Psoas muscle (tissue), 8 donors: ENCODE data around the gene OGA. TPM values are rescaled to one million over a fixed set of nuclear protein-coding genes. Genes with fewer than 3 reads are reported as not detected.

ENCODE experiments used
- ATAC-seq, 4 donors: fragments of 200-7000 bp; cut with Tn5 transposase; one replicate each; pipeline ENCODE4 v1.9.1; 2020; ENCODE audit warnings: moderate library complexity in 3 of 4, mild to moderate bottlenecking in 2 of 4
- DNase-seq, 2 donors: peaks; one replicate each; pipeline ENCODE4 v3.0.0-alpha.2; 2020
- H3K27ac ChIP-seq: fragments of 200-600 bp; one replicate; pipeline ENCODE4 v1.8.0; 2022
- H3K27me3 ChIP-seq, 3 donors: fragments of 200-600 bp in 1 of 3; one replicate each; pipeline versions ENCODE4 v1.6.1 to v1.8.0; 2013 to 2022; ENCODE audit warnings: low read length in 2 of 3, mild to moderate bottlenecking in 2 of 3, moderate library complexity in 1 of 3; ENCODE audit not compliant: insufficient read depth in 3 of 3
- H3K36me3 ChIP-seq, 2 donors: fragments of 200-600 bp in 1 of 2; one replicate each; pipeline versions ENCODE4 v1.6.1 to v1.8.0; 2013 to 2022; ENCODE audit warnings: low read depth in 1 of 2, mild to moderate bottlenecking in 1 of 2, moderate library complexity in 1 of 2; ENCODE audit not compliant: insufficient read depth in 1 of 2
- H3K4me1 ChIP-seq: fragments of 200-600 bp; one replicate; pipeline ENCODE4 v1.8.0; 2022
- H3K4me3 ChIP-seq: fragments of 200-600 bp; one replicate; pipeline ENCODE4 v1.8.0; 2022; ENCODE audit warnings: mild to moderate bottlenecking
- H3K9me3 ChIP-seq: fragments of 200-600 bp; one replicate; pipeline ENCODE4 v1.8.0; 2022
- WGBS, 3 donors: extraction: QIAGEN DNeasy Blood & Tissue Kit; methylation state at CpG; one replicate each; pipeline versions ENCODE4 v1.1.6 to v1.1.7; 2013; 5-methylcytosine and 5-hydroxymethylcytosine counted together
- intact Hi-C, 2 donors: fragments of 100-400 bp; cut with DNase I; formaldehyde crosslinking; loops; one replicate each; pipeline versions ENCODE4 v1.11.0 to v1.14.2; 2022
- polyA plus RNA-seq, 3 donors: library from polyadenylated mRNA; stranded (reverse); fragments of 200-250 nt; gene quantifications; one replicate each; pipeline ENCODE4 v1.2.3, GENCODE V29; 2013
- total RNA-seq, 4 donors: library from RNA; stranded (reverse); fragmentation: NEBNext Ultra II Directional in 2 of 4; extraction: Animal tissue kit (Norgen Biotek cat#: 25700) in 2 of 4; gene quantifications; one replicate each; pipeline versions ENCODE4 v1.2.1 to v1.2.4, GENCODE V29; 2021 to 2023
- TF ChIP-seq, protein P1 (sequence below): fragments of 200-600 bp; IDR thresholded peaks from one replicate; pipeline ENCODE4 v1.8.0; 2022; ENCODE audit warnings: antibody characterized with exemption
- donor health status: healthy with polysubstance abuse.
- donor health status: DM: no; HTN: no; CAD: no; lungs with moderate emphysema.
- donor health status: Bipolar disorder and iron deficiency.
- donor health status: healthy.
- donor health status: DM: yes; HTN: yes; CAD: no.
- donor health status: DM: no; HTN: no; CAD: no.
- donor health status: DM: no; HTN: no; CAD: no.
- donor health status: DM: yes; HTN: yes; CAD: no.

OGA gene
- total and polyA plus RNA-seq, 7 donors: 12.0 to 59.8 (median 56.2) TPM

GRCh38 chr10:101829561-101830315, 11.5 kb upstream of the OGA start:
- H3K27ac ChIP-seq: peak overlapping the region; percentile 46
- H3K4me3 ChIP-seq: peak overlapping the region; percentile 68
- TF ChIP-seq, protein P1, sequence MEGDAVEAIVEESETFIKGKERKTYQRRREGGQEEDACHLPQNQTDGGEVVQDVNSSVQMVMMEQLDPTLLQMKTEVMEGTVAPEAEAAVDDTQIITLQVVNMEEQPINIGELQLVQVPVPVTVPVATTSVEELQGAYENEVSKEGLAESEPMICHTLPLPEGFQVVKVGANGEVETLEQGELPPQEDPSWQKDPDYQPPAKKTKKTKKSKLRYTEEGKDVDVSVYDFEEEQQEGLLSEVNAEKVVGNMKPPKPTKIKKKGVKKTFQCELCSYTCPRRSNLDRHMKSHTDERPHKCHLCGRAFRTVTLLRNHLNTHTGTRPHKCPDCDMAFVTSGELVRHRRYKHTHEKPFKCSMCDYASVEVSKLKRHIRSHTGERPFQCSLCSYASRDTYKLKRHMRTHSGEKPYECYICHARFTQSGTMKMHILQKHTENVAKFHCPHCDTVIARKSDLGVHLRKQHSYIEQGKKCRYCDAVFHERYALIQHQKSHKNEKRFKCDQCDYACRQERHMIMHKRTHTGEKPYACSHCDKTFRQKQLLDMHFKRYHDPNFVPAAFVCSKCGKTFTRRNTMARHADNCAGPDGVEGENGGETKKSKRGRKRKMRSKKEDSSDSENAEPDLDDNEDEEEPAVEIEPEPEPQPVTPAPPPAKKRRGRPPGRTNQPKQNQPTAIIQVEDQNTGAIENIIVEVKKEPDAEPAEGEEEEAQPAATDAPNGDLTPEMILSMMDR: no peak
- intact Hi-C loops: no loop called here
- H3K36me3 ChIP-seq: peaks cover 0 to 19% of the 10 kb centered on the region in 2 donors
- H3K9me3 ChIP-seq: no peaks in the 10 kb centered on the region
- DNase-seq (peak; percentile 53 to 67), ATAC-seq (peak in 1 of 4 donors; percentile 16)
- no peaks in the 10 kb centered on the region for H3K27me3 ChIP-seq
- peaks cover 7% of the 10 kb centered on the region for H3K4me1 ChIP-seq
- 29 to 32% (median 29%) methylated on average over 21 to 31 of the region's 31 CpGs for WGBS, 3 donors

DNA sequence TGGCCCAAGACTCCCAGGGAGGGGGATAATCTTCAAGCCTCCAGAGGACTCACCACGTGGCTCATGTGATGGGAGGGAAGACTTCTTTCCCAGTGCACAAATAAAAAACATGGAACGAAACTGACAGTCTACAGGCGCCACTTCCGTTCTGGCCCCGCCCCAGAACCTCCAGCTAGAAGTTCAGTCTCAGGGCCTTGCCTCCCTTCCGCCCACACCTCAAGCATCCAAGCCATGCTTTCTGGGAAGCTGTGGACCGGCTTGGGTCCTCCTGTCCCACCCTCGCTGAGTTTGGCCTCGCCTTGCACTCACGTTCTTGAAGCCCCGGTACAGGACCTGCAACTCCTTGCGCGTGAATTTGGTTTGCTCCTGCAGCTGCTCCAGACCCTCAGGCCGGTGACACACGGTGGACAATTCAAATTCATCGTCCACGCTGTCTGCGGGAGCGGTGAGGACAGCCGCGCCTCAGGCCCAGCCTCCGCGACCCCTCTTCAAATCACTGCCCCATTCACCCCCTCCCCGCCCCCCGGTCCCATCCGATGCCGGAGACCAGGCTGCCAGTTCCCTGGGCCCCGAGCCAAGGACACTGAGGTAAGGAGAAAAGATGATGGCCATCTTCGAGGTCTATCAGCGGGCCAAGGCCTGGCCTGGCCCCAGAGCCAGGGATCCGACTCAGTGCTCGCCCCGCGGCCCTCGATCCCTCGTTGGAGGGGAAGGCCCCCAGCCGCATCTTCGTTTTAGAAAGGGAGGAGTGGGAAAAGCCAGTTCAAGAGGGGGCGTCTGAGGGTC, 10.7 kb upstream of the OGA start:
- H3K36me3 ChIP-seq: peaks cover 0 to 19% of the 10 kb centered on the region in 2 donors
- peak overlapping the region; percentile 44 for H3K4me3 ChIP-seq
- no peak overlapping the region for H3K27ac ChIP-seq
- no peaks in the 10 kb centered on the region for H3K27me3 ChIP-seq
- no peaks in the 10 kb centered on the region for H3K9me3 ChIP-seq
- DNase-seq (peak; percentile 38 to 65), ATAC-seq (no peak)
- 48 to 59% (median 56%) methylated on average over 38 to 39 of the region's 39 CpGs for WGBS, 3 donors
- intact Hi-C loops: no loop called here
- TF ChIP-seq, protein P1: no peak
- peaks cover 7% of the 10 kb centered on the region for H3K4me1 ChIP-seq

- ATAC-seq: no peak
- Histone ChIP-seq H3K9me3 (no peaks in the 10 kb centered on the region), H3K36me3 (peaks cover 0 to 19% of the 10 kb centered on the region in 2 donors), H3K4me3 (no peak overlapping the region), H3K27ac (no peak overlapping the region), H3K27me3 (no peaks in the 10 kb centered on the region), H3K4me1 (peaks cover 7% of the 10 kb centered on the region)
- DNase-seq: no peak
- intact Hi-C loops: no loop called here
- 91 to 94% (median 92%) methylated on average over 10 of the region's 10 CpGs for WGBS, 3 donors
- TF ChIP-seq, protein P1: no peak
These were observed 9.8 kb upstream of the OGA start for GRCh38 chr10:101827919-101828600.

GRCh38 chr10:101826852-101827434, 8.7 kb upstream of the OGA start:
- intact Hi-C loops: no loop called here
- Histone ChIP-seq H3K27me3 (no peaks in the 10 kb centered on the region), H3K27ac (no peak overlapping the region), H3K4me1 (peaks cover 7% of the 10 kb centered on the region), H3K36me3 (peaks cover 0 to 19% of the 10 kb centered on the region in 2 donors), H3K4me3 (no peak overlapping the region), H3K9me3 (no peaks in the 10 kb centered on the region)
- DNase-seq (no peak), ATAC-seq (no peak)
- TF ChIP-seq, protein P1: no peak
- 86 to 95% (median 92%) methylated on average over 5 of the region's 5 CpGs for WGBS, 3 donors
